Measurements from ENCODE around the gene CEACAM7.

- no peak for TF ChIP-seq CTCF (IDR thresholded peaks at IDR 0.05 in 8 of 11, conservative IDR thresholded peaks at IDR 0.05 in 3 of 11)
- TF ChIP-seq POLR2A (IDR thresholded peaks at IDR 0.05) = no peak
Observed at GRCh38 chr19:41726493-41726892, 38.4 kb upstream of the CEACAM7 start.
